OCI-LY3 (cell line): ENCODE results near the gene INTS4.

ENCODE experiments used
- EZH2phosphoT487 ChIP-seq: fragments of 200-600 bp; shearing (Covaris generic); IDR thresholded peaks from 2 replicates; pipeline ENCODE4 v1.6.1; 2018; ENCODE audit warnings: antibody characterized with exemption, mixed run types, low read depth
- TF ChIP-seq, protein P1 (sequence below): fragments of 200-600, 300-600 bp; sonication (generic); IDR thresholded peaks from 2 replicates; pipeline ENCODE4 v1.5.1; 2014; ENCODE audit warnings: antibody characterized with exemption, low read length, low read depth

DNA sequence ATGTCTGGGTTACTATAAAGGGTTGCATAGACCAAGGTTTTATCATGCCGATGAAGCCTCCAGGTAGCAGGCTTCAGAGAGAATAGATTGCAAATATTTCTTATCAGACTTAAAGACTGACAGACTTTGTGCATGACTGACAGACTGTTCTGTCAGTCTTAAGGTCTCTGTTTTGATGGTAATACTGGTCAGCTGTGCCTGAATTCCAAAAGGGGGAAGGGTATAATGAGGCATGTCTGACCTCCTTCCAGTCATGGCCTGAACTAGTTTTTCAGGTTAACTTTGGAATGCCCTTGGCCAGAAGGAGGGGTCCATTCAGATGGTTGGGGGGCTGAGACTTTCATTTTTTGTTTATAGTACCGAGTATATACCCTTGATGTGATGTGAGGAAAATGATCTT, 33.3 kb upstream of the INTS4 start:
- TF ChIP-seq EZH2phosphoT487: no peak
- TF ChIP-seq, protein P1, sequence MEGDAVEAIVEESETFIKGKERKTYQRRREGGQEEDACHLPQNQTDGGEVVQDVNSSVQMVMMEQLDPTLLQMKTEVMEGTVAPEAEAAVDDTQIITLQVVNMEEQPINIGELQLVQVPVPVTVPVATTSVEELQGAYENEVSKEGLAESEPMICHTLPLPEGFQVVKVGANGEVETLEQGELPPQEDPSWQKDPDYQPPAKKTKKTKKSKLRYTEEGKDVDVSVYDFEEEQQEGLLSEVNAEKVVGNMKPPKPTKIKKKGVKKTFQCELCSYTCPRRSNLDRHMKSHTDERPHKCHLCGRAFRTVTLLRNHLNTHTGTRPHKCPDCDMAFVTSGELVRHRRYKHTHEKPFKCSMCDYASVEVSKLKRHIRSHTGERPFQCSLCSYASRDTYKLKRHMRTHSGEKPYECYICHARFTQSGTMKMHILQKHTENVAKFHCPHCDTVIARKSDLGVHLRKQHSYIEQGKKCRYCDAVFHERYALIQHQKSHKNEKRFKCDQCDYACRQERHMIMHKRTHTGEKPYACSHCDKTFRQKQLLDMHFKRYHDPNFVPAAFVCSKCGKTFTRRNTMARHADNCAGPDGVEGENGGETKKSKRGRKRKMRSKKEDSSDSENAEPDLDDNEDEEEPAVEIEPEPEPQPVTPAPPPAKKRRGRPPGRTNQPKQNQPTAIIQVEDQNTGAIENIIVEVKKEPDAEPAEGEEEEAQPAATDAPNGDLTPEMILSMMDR: no peak
